ENCODE measurements around the gene PLD6. TPM values are rescaled to one million over a fixed set of nuclear protein-coding genes. Genes with fewer than 3 reads are reported as not detected.

PLD6 gene
- total RNA-seq, 1 experiment from 2014 or later, result 15.5 TPM

GRCh38 chr17:17253406-17253805, 47.3 kb upstream of the PLD6 start:
- H3K36me3 ChIP-seq (ENCODE audit: insufficient read depth, low read length, poor library complexity, severe bottlenecking), result peaks cover 69% of the 10 kb centered on the region
- no peak overlapping the region for H3K4me3 ChIP-seq (ENCODE audit: low read depth, low read length, poor library complexity, severe bottlenecking)
- CTCF ChIA-PET, result no interaction called here
- no peak for DNase-seq (ENCODE audit: low spot score)
- H3K9me3 ChIP-seq (ENCODE audit: low read depth, low read length, poor library complexity, severe bottlenecking), result no peaks in the 10 kb centered on the region
- intact Hi-C loops (cut with micrococcal nuclease; ENCODE audit: unreplicated experiment), result no loop called here
- POLR2A ChIA-PET (ENCODE audit: low non-redundant PET), result no interaction called here
- TF ChIP-seq CTCF (conservative IDR thresholded peaks at IDR 0.05; ENCODE audit: low read depth, low read length), result no peak
- no peak for TF ChIP-seq EZH2 (IDR thresholded peaks at IDR 0.05; ENCODE audit: borderline replicate concordance, low read depth, low read length, poor library complexity, severe bottlenecking)
- H3K27ac ChIP-seq (ENCODE audit: low read depth, low read length, poor library complexity, severe bottlenecking), result no peak overlapping the region
- H3K4me1 ChIP-seq (ENCODE audit: insufficient read depth, low read length, poor library complexity, severe bottlenecking), result no peaks in the 10 kb centered on the region
- H3K27me3 ChIP-seq (replicated peaks; ENCODE audit: insufficient read depth, low read depth, low read length, poor library complexity), result no peaks in the 10 kb centered on the region
- no TSS peak for BruUV-seq (replicated peaks)

GRCh38 chr17:17252149-17252661, 46.1 kb upstream of the PLD6 start:
- intact Hi-C loops (cut with micrococcal nuclease; ENCODE audit: unreplicated experiment), result no loop called here
- DNase-seq (ENCODE audit: low spot score), result no peak
- no peak for TF ChIP-seq EZH2 (IDR thresholded peaks at IDR 0.05; ENCODE audit: borderline replicate concordance, low read depth, low read length, poor library complexity, severe bottlenecking)
- TF ChIP-seq CTCF (conservative IDR thresholded peaks at IDR 0.05; ENCODE audit: low read depth, low read length), result no peak
- Histone ChIP-seq H3K36me3 (ENCODE audit: insufficient read depth, low read length, poor library complexity, severe bottlenecking) (peaks cover 73% of the 10 kb centered on the region), H3K4me3 (ENCODE audit: low read depth, low read length, poor library complexity, severe bottlenecking) (no peak overlapping the region), H3K9me3 (ENCODE audit: low read depth, low read length, poor library complexity, severe bottlenecking) (no peaks in the 10 kb centered on the region), H3K4me1 (ENCODE audit: insufficient read depth, low read length, poor library complexity, severe bottlenecking) (no peaks in the 10 kb centered on the region), H3K27ac (ENCODE audit: low read depth, low read length, poor library complexity, severe bottlenecking) (no peak overlapping the region), H3K27me3 (replicated peaks; ENCODE audit: insufficient read depth, low read depth, low read length, poor library complexity) (no peaks in the 10 kb centered on the region)
- ChIA-PET POLR2A (ENCODE audit: low non-redundant PET) (no interaction called here), CTCF (no interaction called here)
- no TSS peak for BruUV-seq (replicated peaks)

DNA sequence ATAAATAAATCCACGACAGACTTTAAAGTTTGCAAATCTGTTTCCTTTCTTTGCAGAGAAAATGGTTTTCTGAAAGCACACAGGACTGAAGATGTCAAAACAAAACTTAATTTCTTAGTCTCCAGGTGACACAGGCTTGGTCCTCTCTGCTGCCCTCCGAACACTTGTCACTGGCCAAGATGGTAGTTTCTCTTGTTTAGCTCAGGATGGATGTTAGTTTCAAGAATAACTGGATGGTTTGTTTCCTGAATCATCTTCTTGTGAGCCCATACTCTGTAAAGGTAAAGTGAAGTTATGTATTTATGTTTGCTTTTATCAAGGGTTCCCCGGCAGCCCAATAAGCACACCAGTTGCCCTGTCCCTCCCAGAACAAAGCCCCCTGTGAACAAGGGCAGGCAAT, 40.7 kb upstream of the PLD6 start:
- intact Hi-C loops (cut with micrococcal nuclease; ENCODE audit: unreplicated experiment), result no loop called here
- DNase-seq (ENCODE audit: low spot score), result no peak
- POLR2A ChIA-PET (ENCODE audit: low non-redundant PET), result no interaction called here

More for the DNA sequence above, 40.7 kb upstream of the PLD6 start:
- BruUV-seq (replicated peaks), result no TSS peak
- H3K27me3 ChIP-seq (replicated peaks; ENCODE audit: insufficient read depth, low read depth, low read length, poor library complexity), result no peaks in the 10 kb centered on the region
- no peaks in the 10 kb centered on the region for H3K4me1 ChIP-seq (ENCODE audit: insufficient read depth, low read length, poor library complexity, severe bottlenecking)
- peaks cover 46% of the 10 kb centered on the region for H3K36me3 ChIP-seq (ENCODE audit: insufficient read depth, low read length, poor library complexity, severe bottlenecking)
- H3K27ac ChIP-seq (ENCODE audit: low read depth, low read length, poor library complexity, severe bottlenecking), result no peak overlapping the region
- CTCF ChIA-PET, result no interaction called here
- TF ChIP-seq CTCF (conservative IDR thresholded peaks at IDR 0.05; ENCODE audit: low read depth, low read length) (no peak), EZH2 (IDR thresholded peaks at IDR 0.05; ENCODE audit: borderline replicate concordance, low read depth, low read length, poor library complexity, severe bottlenecking) (no peak)
- H3K9me3 ChIP-seq (ENCODE audit: low read depth, low read length, poor library complexity, severe bottlenecking), result no peaks in the 10 kb centered on the region
- H3K4me3 ChIP-seq (ENCODE audit: low read depth, low read length, poor library complexity, severe bottlenecking), result no peak overlapping the region
